Transverse colon (tissue), 4 donors: ENCODE results near the gene AR.

Experiments
- POLR2A ChIP-seq: fragments of 450-650 bp; IDR thresholded peaks from one replicate; pipeline ENCODE4 v1.6.1; 2016; ENCODE audit warnings: antibody characterized with exemption, mild to moderate bottlenecking, moderate library complexity
- POLR2AphosphoS5 ChIP-seq, 3 donors: sonication (generic); formaldehyde crosslinking; IDR thresholded peaks; one replicate each; pipeline ENCODE4 v1.6.1; 2016; ENCODE audit warnings: antibody characterized with exemption in 3 of 3
- TF ChIP-seq, protein P1 (sequence below), 5 experiments: fragments of 200-600 bp in 3 of 5; fragments of 450-650 bp in 2 of 5; sonication (generic) in 3 of 5; IDR thresholded peaks; 1 replicate in 2 of 5; 2 replicates in 3 of 5; pipeline ENCODE4 v1.5.1; 2016 to 2017; ENCODE audit warnings: antibody characterized with exemption in 5 of 5, inconsistent platforms in 3 of 5, mild to moderate bottlenecking in 2 of 5, moderate library complexity in 1 of 5

DNA sequence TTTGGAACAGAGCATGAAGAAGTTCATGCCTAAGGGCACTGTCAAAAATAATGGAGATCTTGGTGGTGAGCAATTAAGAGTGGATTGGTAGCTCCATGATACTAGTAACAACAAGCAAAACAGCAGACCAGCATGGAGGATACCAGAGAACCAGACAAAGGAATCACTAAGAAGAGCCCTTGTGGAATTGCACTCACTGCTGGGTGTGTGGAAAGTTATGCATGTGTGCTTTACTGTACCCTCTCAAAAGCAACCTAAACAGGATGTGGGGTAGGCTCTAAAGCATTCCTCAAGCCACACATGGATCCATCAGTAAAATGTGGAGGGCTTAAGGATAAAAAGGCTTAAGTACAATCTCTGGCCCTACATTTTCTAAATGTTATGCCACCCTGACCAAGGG is 69.5 kb downstream of the AR start:
- TF ChIP-seq, protein P1, sequence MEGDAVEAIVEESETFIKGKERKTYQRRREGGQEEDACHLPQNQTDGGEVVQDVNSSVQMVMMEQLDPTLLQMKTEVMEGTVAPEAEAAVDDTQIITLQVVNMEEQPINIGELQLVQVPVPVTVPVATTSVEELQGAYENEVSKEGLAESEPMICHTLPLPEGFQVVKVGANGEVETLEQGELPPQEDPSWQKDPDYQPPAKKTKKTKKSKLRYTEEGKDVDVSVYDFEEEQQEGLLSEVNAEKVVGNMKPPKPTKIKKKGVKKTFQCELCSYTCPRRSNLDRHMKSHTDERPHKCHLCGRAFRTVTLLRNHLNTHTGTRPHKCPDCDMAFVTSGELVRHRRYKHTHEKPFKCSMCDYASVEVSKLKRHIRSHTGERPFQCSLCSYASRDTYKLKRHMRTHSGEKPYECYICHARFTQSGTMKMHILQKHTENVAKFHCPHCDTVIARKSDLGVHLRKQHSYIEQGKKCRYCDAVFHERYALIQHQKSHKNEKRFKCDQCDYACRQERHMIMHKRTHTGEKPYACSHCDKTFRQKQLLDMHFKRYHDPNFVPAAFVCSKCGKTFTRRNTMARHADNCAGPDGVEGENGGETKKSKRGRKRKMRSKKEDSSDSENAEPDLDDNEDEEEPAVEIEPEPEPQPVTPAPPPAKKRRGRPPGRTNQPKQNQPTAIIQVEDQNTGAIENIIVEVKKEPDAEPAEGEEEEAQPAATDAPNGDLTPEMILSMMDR (IDR thresholded peaks at IDR 0.05), result no peak
- TF ChIP-seq POLR2A (no peak), POLR2AphosphoS5 (IDR thresholded peaks at IDR 0.05) (no peak)
